DMS114 treated with DMSO at 0.1 percent for 48 hours (cell line): ENCODE measurements around the gene AKAP17A.

ENCODE experiments used
- DNase-seq: peaks from one replicate; lab custom pipeline; 2025; ENCODE audit not compliant: unreplicated experiment; lab: John Stamatoyannopoulos, UW

The AKAP17A gene

GRCh38 chrX:1582686-1583437, 8.5 kb upstream of the AKAP17A start:
- no peak for DNase-seq

GRCh38 chrX:1584237-1585011, 7.0 kb upstream of the AKAP17A start:
- DNase-seq = no peak

- DNase-seq = no peak
Observed at GRCh38 chrX:1587161-1587560, 4.2 kb upstream of the AKAP17A start.

GRCh38 chrX:1589356-1590130, 1.9 kb upstream of the AKAP17A start:
- no peak for DNase-seq

GRCh38 chrX:1591863-1592469, 562 bp downstream of the AKAP17A start:
- DNase-seq = no peak

DNA sequence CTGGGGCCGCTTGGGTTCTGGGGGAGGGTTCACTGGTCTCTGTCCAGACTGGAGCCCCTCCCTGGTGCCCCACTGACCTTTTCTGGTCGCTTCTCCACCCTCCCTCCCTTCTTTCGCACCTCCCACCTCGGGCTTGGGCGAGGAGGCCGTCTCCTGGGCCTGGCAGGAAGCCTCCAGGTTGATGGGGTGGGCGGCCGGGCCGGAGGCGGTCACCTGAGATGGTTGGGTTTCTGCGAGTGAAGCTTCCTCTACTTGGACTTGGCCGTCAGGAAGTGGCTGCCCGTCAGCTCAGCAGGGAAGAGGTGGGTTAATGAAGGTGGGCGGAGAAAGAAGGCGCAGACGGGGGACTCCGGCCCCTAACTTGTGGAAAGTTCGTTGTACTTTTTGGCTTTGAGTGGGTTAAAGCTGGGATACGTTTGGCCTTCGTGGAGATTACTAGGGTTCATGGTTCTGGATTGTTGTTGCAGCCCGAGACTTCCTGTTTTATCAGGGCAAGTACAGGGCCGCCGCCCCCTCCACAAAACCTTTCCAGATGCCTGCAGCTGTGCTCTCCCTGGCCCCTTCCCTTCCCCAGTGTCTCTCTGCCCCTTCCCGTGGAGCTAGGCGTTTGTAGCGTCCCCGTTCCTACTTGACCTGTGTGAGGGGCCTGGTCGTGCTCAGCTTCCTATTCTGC, 1.2 kb downstream of the AKAP17A start:
- no peak for DNase-seq

GRCh38 chrX:1593286-1594271, 2.2 kb downstream of the AKAP17A start:
- no peak for DNase-seq

DNA sequence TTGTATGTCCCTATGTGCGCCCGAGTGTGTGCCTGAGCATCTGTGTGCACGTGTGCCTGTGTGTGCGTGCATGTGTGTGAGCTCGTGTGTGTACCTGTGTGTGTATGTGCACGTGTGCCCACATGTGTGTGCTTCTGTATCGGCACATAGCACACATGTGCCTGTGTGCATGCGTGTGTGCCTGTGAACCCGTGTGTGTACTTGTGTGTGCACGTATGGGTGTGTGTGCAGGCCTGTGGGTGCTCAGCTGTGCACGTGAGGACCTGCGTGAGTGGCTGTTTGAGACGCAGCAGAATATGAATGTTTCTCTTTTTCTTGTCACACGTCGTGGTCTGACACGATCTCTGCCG, 4.3 kb downstream of the AKAP17A start:
- DNase-seq = no peak

GRCh38 chrX:1596676-1597344, 5.4 kb downstream of the AKAP17A start:
- DNase-seq = no peak

DNA sequence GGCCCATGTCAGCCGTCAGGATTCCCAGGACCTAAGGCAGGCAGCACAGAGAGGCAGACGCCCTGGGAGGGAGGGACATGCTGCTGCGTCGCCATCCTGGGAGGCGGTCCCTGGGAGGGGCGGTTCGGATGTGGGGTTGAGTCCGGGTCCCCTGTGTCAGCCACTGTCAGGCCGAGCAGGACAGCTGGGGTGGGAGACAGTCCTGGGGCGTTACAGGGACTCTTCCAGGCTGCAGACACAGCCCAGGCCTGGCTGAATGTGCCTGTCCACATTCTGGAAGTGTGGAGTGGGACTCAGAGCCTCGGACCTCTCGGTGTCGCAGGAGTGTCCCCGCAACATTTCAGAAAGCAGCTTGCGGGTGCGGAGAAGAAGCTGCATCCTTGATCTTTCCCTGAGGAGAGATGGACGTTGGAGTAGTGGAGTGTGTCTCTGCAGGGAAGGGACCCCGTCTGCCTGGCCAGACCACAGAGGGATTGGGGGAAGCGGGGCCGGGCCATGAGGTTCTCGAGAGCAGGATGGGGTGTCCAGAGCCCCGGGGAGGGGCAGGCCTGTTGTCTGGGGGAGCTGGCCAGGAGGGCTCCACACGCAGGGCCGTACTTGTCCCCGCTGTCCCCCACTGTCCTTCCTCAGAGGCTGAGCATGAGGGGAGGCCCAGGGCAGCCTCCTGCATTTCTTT, 6.1 kb downstream of the AKAP17A start:
- DNase-seq = no peak

GRCh38 chrX:1598021-1598875, 6.8 kb downstream of the AKAP17A start:
- DNase-seq = no peak

DNA sequence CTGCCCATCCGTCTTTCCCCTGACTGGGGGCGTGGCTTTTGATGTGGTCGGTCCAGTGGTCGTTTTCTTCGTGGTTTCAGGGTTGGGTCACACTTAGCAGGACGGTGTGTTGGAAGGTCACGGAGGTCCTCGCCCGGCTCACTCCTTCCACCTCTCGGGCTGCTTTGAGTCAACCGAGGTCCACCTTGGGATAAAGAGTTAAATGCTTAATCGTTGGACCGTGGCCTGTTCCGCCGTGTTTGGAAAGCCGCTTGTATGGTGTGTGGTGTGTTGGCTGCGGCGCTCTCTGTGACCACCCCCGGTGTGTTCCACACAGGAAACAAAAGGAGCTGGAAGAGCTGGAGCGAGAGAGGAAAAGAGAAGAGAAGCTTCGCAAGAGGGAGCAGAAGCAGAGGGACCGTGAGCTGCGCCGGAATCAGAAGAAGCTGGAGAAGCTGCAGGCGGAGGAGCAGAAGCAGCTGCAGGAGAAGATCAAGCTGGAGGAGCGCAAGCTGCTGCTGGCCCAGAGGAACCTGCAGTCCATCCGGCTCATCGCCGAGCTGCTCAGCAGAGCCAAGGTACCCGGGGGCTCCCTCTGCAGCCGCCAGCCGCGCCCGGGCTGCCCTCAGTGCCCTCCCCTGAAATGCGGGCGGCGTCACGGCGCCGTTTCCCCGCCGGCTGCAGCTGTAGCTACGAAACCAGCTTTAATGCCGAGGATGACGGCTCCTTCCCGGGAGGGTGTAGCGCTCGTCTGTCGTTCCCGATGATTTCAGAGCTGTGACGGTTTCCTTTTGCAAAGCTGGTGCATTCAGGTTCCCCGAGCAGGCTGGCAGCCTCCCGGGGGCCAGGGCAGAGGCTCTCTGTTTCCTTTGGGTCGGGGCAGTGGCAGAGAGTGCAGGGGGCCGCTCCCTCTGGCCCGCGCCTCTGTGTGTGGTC, 7.7 kb downstream of the AKAP17A start:
- DNase-seq = no peak

DNA sequence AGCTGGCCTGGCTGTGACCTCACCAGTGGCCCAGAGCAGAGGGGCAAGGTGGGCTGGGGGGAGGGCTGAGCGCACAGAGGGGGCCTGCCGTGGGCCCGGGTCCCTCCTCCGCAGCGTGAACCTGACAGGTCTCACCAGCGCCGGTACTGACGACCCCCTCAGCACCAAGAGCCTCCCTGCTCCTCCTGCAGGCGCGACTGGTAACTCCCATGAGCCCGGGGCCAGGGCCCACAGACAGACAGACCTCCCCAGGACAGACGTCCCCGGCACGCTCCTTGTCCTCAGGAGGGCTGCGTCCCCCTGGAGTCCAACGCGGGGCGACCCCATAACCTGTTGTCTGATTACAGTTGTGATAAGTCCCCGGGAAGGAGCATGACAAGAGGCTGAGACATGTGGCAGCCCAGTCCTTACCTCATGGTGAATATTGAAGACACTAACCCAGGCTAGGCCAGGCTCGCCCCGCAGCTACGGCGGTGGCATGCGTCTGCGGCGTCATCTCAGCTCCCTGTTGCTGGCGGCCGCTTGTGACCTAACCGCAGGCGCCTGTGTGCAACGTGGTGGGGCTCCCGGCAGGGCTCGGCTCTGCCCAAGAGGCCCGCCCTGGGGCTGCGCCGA, 8.5 kb downstream of the AKAP17A start:
- no peak for DNase-seq

DNA sequence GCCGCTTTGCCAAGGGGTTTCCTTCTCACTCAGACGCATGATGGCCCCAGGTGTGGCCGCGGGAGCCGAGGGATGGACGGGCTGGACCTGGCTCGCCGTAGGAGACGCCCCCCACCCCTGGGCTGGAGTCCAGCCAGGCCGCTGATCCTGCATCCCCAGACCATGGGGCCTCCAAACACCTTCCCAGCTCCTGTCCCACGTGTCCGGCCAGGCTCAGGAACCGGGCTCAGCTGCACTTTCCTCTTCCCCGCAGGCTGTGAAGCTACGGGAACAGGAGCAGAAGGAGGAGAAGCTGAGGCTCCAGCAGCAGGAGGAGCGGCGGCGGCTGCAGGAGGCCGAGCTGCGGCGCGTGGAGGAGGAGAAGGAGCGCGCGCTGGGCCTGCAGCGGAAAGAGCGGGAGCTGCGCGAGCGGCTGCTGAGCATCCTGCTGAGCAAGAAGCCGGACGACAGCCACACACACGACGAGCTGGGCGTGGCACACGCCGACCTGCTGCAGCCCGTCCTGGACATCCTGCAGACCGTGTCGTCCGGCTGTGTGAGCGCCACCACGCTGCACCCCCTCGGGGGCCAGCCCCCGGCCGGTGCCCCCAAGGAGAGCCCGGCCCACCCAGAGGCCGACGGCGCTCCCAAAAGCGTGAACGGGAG, 9.1 kb downstream of the AKAP17A start:
- no peak for DNase-seq

- DNase-seq = no peak
Observed at GRCh38 chrX:1601051-1601767, 9.8 kb downstream of the AKAP17A start.
